Keratinocyte (primary cell): Measurements from ENCODE around the gene DBP. TPM values are rescaled to one million over a fixed set of nuclear protein-coding genes. Genes with fewer than 3 reads are reported as not detected.
A peak's percentile ranks its signal among the peaks of the same experiment; 100 is the strongest.

ENCODE experiments used
- DNase-seq: peaks from one replicate; pipeline ENCODE4 v3.0.0-alpha.2; 2011; ENCODE audit warnings: low read depth, missing footprints, low spot score
- FAIRE-seq: peaks from 2 replicates; lab custom pipeline; 2011; peaks lifted over from hg19 to GRCh38; lab: Jason Lieb, UNC
- H2AFZ ChIP-seq: 2 replicates; pipeline ENCODE4 v1.6.0; 2012; ENCODE audit warnings: low read length, control low read depth, inconsistent platforms; ENCODE audit not compliant: control insufficient read depth
- H3K27ac ChIP-seq: 2 replicates; pipeline ENCODE4 v1.5.1; 2011; ENCODE audit warnings: low read length; ENCODE audit not compliant: control insufficient read depth, insufficient read depth
- H3K27me3 ChIP-seq: 3 replicates; pipeline ENCODE4 v1.6.0; 2011; ENCODE audit warnings: low read length; ENCODE audit not compliant: control insufficient read depth, insufficient read depth; ENCODE audit errors: extremely low read depth
- H3K36me3 ChIP-seq, 2 experiments: 2 replicates in 1 of 2; 3 replicates in 1 of 2; pipeline ENCODE4 v1.5.1; 2011; ENCODE audit warnings: low read length in 2 of 2, mild to moderate bottlenecking in 1 of 2; ENCODE audit not compliant: control insufficient read depth in 2 of 2, insufficient read depth in 2 of 2; ENCODE audit errors: extremely low read depth in 1 of 2
- H3K4me1 ChIP-seq: 3 replicates; pipeline ENCODE4 v1.5.1; 2011; ENCODE audit warnings: low read length; ENCODE audit not compliant: control insufficient read depth, insufficient read depth; ENCODE audit errors: extremely low read depth
- H3K4me2 ChIP-seq: 3 replicates; pipeline ENCODE4 v1.6.0; 2011; ENCODE audit warnings: low read depth, low read length; ENCODE audit not compliant: control insufficient read depth, insufficient read depth; ENCODE audit errors: extremely low read depth
- H3K4me3 ChIP-seq, 3 experiments: fragments of 200-600 bp in 1 of 3; sonication (generic) in 1 of 3; 2 replicates in 2 of 3; 3 replicates in 1 of 3; pipeline ENCODE4 v1.5.1; 2011 to 2016; ENCODE audit warnings: low read length in 3 of 3, mild to moderate bottlenecking in 3 of 3, control low read depth in 2 of 3, inconsistent platforms in 1 of 3, low read depth in 1 of 3, mixed read lengths in 1 of 3, mixed run types in 1 of 3, moderate library complexity in 1 of 3; ENCODE audit not compliant: control insufficient read depth in 2 of 3, insufficient read depth in 2 of 3; ENCODE audit errors: extremely low read depth in 1 of 3
- H3K79me2 ChIP-seq: 2 replicates; pipeline ENCODE4 v1.6.0; 2012; ENCODE audit warnings: low read length; ENCODE audit not compliant: control insufficient read depth, insufficient read depth
- H3K9ac ChIP-seq: 3 replicates; pipeline ENCODE4 v1.6.0; 2011; ENCODE audit warnings: low read length; ENCODE audit not compliant: control insufficient read depth, insufficient read depth; ENCODE audit errors: extremely low read depth
- H3K9me1 ChIP-seq: 3 replicates; pipeline ENCODE4 v1.6.0; 2011; ENCODE audit warnings: low read length; ENCODE audit not compliant: control insufficient read depth, insufficient read depth; ENCODE audit errors: extremely low read depth
- H3K9me3 ChIP-seq: 2 replicates; pipeline ENCODE4 v1.5.1; 2012; ENCODE audit warnings: low read depth, low read length; ENCODE audit not compliant: control insufficient read depth
- H4K20me1 ChIP-seq: 3 replicates; pipeline ENCODE4 v1.6.0; 2011; ENCODE audit warnings: low read length; ENCODE audit not compliant: control insufficient read depth, insufficient read depth; ENCODE audit errors: extremely low read depth
- EZH2 ChIP-seq: IDR thresholded peaks from one replicate; pipeline ENCODE4 v1.6.1; 2012; ENCODE audit warnings: inconsistent platforms, mild to moderate bottlenecking, low read length, moderate library complexity
- dilution Hi-C: fragments of 300-500 bp; cut with MboI; formaldehyde crosslinking; loops from one replicate; pipeline ENCODE4 v1.7.0; 2020; ENCODE audit warnings: low sequenced_read_pairs; ENCODE audit not compliant: extremely low pct_ligation_motif_present
- polyA plus RNA-seq, 5 experiments: library from polyadenylated mRNA; depleted of rRNA in 3 of 5; stranded (reverse) in 3 of 5; stranded (forward) in 1 of 5; unstranded in 1 of 5; fragments of >200 nt; gene quantifications; 1 replicate in 1 of 5; 2 replicates in 3 of 5; 3 replicates in 1 of 5; pipeline versions ENCODE4 v1.2.1 to v1.2.3, GENCODE V29; 2011 to 2012; ENCODE audit warnings: missing spikeins in 2 of 5, low read depth in 1 of 5, low replicate concordance in 1 of 5
- TF ChIP-seq, protein P1 (sequence below), 3 experiments: IDR thresholded peaks in 1 of 3; conservative IDR thresholded peaks in 1 of 3; optimal IDR thresholded peaks in 1 of 3; 2 replicates in 2 of 3; 3 replicates in 1 of 3; pipeline versions ENCODE3 to v1.5.1; 2011; ENCODE audit warnings: low read length in 3 of 3, mild to moderate bottlenecking in 3 of 3, moderate library complexity in 2 of 3, control low read depth in 1 of 3, inconsistent platforms in 1 of 3; ENCODE audit not compliant: insufficient read depth in 2 of 3; ENCODE audit errors: extremely low read depth in 1 of 3

DBP gene
- polyA plus RNA-seq, 1 donor (not counting 4 experiments of a cell fraction or from before 2014, with no cell fraction given): 1.0 TPM

DNA sequence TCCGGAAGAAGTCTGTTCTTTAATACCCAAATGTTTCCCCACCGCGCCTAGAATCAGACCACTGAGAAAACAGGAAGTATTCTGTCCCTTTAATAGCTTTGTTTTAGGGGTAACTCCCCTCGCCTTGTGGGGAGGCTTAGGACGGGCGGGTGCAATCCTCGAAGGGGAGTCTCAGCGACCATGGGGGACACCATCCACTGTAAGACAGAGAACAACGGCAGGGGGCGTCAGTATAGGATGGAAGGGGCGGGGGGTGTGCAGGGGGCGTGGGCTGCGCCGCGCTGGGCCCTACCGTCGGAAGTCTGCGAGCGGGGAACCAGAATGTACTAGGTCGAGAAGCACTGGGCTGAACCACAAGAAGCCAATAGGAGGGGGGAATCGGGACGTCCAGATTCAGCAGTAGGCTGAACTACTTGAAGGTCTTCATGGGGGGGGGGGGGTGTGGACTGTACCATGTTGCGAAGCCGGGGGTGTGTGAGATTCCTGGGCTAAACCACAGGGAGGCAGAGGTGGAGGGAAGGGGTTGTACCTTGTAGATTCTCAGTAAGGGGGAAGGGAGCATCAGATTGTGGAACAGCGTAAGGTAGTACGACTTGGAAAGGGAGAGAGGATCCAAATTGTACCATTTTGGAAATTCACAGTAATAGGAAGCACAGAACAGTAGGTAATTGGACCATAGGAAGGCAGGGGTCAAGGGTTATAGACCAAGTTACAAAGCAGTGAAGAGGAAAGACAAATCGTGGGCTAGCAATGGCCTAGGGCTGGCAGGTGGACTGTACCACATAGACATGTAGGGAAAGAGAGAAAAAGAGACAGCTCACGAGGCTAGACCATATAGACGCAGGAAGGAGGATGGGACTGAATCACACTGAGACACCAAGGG, 1.0 kb upstream of the DBP start:
- peak overlapping the region; percentile 53 to 75 (median 72) for H3K4me3 ChIP-seq
- H3K36me3 ChIP-seq: no peaks in the 10 kb centered on the region
- H3K27me3 ChIP-seq: no peaks in the 10 kb centered on the region
- peak overlapping the region; percentile 73 for H2AFZ ChIP-seq
- peak overlapping the region; percentile 89 for H3K4me2 ChIP-seq
- H3K9me1 ChIP-seq: no peaks in the 10 kb centered on the region
- FAIRE-seq: no peak
- H3K9ac ChIP-seq: peak overlapping the region; percentile 83
- peak overlapping the region; percentile 85 for H3K27ac ChIP-seq
- no peaks in the 10 kb centered on the region for H3K9me3 ChIP-seq
- peaks cover 48% of the 10 kb centered on the region for H3K4me1 ChIP-seq
- H3K79me2 ChIP-seq: no peaks in the 10 kb centered on the region
- dilution Hi-C loops: no loop called here
- DNase-seq: no peak
- no peaks in the 10 kb centered on the region for H4K20me1 ChIP-seq
- TF ChIP-seq, protein P1, sequence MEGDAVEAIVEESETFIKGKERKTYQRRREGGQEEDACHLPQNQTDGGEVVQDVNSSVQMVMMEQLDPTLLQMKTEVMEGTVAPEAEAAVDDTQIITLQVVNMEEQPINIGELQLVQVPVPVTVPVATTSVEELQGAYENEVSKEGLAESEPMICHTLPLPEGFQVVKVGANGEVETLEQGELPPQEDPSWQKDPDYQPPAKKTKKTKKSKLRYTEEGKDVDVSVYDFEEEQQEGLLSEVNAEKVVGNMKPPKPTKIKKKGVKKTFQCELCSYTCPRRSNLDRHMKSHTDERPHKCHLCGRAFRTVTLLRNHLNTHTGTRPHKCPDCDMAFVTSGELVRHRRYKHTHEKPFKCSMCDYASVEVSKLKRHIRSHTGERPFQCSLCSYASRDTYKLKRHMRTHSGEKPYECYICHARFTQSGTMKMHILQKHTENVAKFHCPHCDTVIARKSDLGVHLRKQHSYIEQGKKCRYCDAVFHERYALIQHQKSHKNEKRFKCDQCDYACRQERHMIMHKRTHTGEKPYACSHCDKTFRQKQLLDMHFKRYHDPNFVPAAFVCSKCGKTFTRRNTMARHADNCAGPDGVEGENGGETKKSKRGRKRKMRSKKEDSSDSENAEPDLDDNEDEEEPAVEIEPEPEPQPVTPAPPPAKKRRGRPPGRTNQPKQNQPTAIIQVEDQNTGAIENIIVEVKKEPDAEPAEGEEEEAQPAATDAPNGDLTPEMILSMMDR (optimal IDR thresholded peaks at IDR 0.05 in 1 of 3, IDR thresholded peaks at IDR 0.05 in 1 of 3, conservative IDR thresholded peaks at IDR 0.05 in 1 of 3; ENCODE audit: extremely low read depth in 1 of 3, insufficient read depth in 2 of 3, low read length in 3 of 3): no peak
- no peak for TF ChIP-seq EZH2

DNA sequence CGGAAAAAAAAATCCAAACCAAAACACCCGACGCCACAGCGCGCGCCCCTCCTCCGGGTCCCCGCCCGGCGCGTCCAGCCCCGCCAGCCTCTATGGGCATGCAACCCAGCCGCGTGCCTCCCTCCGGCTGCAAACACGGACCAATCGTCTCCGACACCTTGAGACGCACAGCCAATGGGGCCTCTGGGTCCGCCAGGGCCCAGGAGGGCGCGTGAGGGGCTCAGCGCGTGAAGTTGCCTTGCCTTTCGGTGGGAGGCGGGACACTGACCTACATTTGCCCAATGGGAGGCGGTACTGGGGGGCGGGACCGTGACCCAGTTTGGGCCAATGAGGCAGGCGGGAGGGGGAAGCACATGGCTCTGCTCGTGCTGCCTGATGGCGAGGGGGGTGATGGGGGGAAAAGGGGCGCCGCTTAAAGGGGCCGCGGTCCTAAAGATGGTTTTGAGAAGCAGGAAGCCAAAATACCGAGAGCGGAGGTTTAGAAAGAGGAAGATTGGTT, 319 bp upstream of the DBP start:
- H3K27ac ChIP-seq: peak overlapping the region; percentile 85
- no peak for TF ChIP-seq EZH2
- TF ChIP-seq, protein P1 (optimal IDR thresholded peaks at IDR 0.05 in 1 of 3, IDR thresholded peaks at IDR 0.05 in 1 of 3, conservative IDR thresholded peaks at IDR 0.05 in 1 of 3; ENCODE audit: extremely low read depth in 1 of 3, insufficient read depth in 2 of 3, low read length in 3 of 3): no peak
- H3K27me3 ChIP-seq: no peaks in the 10 kb centered on the region
- H3K36me3 ChIP-seq: no peaks in the 10 kb centered on the region
- H2AFZ ChIP-seq: peak overlapping the region; percentile 61
- dilution Hi-C loops: no loop called here
- H3K9ac ChIP-seq: peak overlapping the region; percentile 83
- no peaks in the 10 kb centered on the region for H3K9me1 ChIP-seq
- peak; percentile 92 for DNase-seq
- FAIRE-seq: no peak
- no peaks in the 10 kb centered on the region for H3K9me3 ChIP-seq
- no peaks in the 10 kb centered on the region for H4K20me1 ChIP-seq
- H3K4me3 ChIP-seq: peak overlapping the region; percentile 53 to 75 (median 72)
- H3K4me2 ChIP-seq: peak overlapping the region; percentile 89
- peaks cover 55% of the 10 kb centered on the region for H3K4me1 ChIP-seq
- H3K79me2 ChIP-seq: no peaks in the 10 kb centered on the region
